HFFc6 (cell line): ENCODE data around the gene HDAC3. TPM values are rescaled to one million over a fixed set of nuclear protein-coding genes. Genes with fewer than 3 reads are reported as not detected.
A peak's percentile ranks its signal among the peaks of the same experiment; 100 is the strongest.

Experiments
- DNase-seq: peaks from one replicate; pipeline ENCODE4 v3.0.0-alpha.2; 2018
- H3K27ac Mint-ChIP-seq: 2 replicates; pipeline ENCODE4 v1.8.0; 2020; ENCODE audit warnings: mild to moderate bottlenecking, mixed read lengths
- H3K27me3 Mint-ChIP-seq: 2 replicates; pipeline ENCODE4 v1.8.0; 2021; ENCODE audit warnings: mild to moderate bottlenecking, moderate library complexity, mixed read lengths; ENCODE audit not compliant: insufficient read depth
- H3K36me3 Mint-ChIP-seq: 2 replicates; pipeline ENCODE4 v1.8.0; 2021; ENCODE audit warnings: low read depth, mixed read lengths
- H3K4me1 Mint-ChIP-seq: 2 replicates; pipeline ENCODE4 v1.8.0; 2020; ENCODE audit warnings: low read depth, mixed read lengths
- H3K4me3 Mint-ChIP-seq: 2 replicates; pipeline ENCODE4 v1.8.0; 2020; ENCODE audit warnings: mild to moderate bottlenecking, moderate library complexity, mixed read lengths
- H3K9me3 Mint-ChIP-seq: 2 replicates; pipeline ENCODE4 v1.8.0; 2020; ENCODE audit warnings: mild to moderate bottlenecking, mixed read lengths
- CTCF ChIP-seq: fragments of 200-600 bp; sonication (generic); IDR thresholded peaks from 2 replicates; pipeline ENCODE4 v1.5.0; 2021; ENCODE audit warnings: antibody characterized with exemption, mild to moderate bottlenecking
- total RNA-seq, 6 experiments: library from RNA; stranded (reverse); fragmentation: NEBNext Ultra II Directional; extraction: Animal tissue kit (Norgen Biotek cat#: 25700); gene quantifications; 2 replicates in 1 of 6; 3 replicates in 5 of 6; pipeline ENCODE4 v1.2.3, GENCODE V29; 2021

Gene HDAC3
- total RNA-seq, 6 experiments from 2014 or later = 52.1 to 63.7 (median 55.1) TPM

- Mint-ChIP-seq H3K27me3 (no peaks in the 10 kb centered on the region; the same call in 1 of the 2 replicates), H3K9me3 (no peaks in the 10 kb centered on the region), H3K4me3 (no peak overlapping the region), H3K4me1 (peaks cover 25% of the 10 kb centered on the region), H3K36me3 (peaks cover 28% of the 10 kb centered on the region), H3K27ac (no peak overlapping the region)
- no peak for DNase-seq
- no peak for TF ChIP-seq CTCF
These were observed 9.4 kb upstream of the HDAC3 start for GRCh38 chr5:141646026-141646425.

GRCh38 chr5:141641634-141642267 lies 5.1 kb upstream of the HDAC3 start:
- Mint-ChIP-seq H3K9me3 (no peaks in the 10 kb centered on the region), H3K27ac (peak overlapping the region; percentile 17; the same call in 1 of the 2 replicates), H3K36me3 (peaks cover 24% of the 10 kb centered on the region), H3K27me3 (no peaks in the 10 kb centered on the region), H3K4me3 (no peak overlapping the region), H3K4me1 (peaks cover 26% of the 10 kb centered on the region)
- DNase-seq = peak; percentile 79
- TF ChIP-seq CTCF = peak; percentile 76

- H3K36me3 Mint-ChIP-seq = peaks cover 21% of the 10 kb centered on the region
- no peak overlapping the region for H3K4me3 Mint-ChIP-seq
- peaks cover 32% of the 10 kb centered on the region for H3K4me1 Mint-ChIP-seq
- no peak for TF ChIP-seq CTCF
- no peaks in the 10 kb centered on the region for H3K27me3 Mint-ChIP-seq
- no peak overlapping the region for H3K27ac Mint-ChIP-seq
- DNase-seq = no peak
- H3K9me3 Mint-ChIP-seq = no peaks in the 10 kb centered on the region
These were observed 4.0 kb upstream of the HDAC3 start for GRCh38 chr5:141640698-141641097.

- no peak for DNase-seq
- H3K36me3 Mint-ChIP-seq = peaks cover 22% of the 10 kb centered on the region
- peaks cover 38% of the 10 kb centered on the region for H3K4me1 Mint-ChIP-seq
- H3K9me3 Mint-ChIP-seq = no peaks in the 10 kb centered on the region
- H3K27ac Mint-ChIP-seq = no peak overlapping the region
- no peak for TF ChIP-seq CTCF
- H3K27me3 Mint-ChIP-seq = no peaks in the 10 kb centered on the region
- no peak overlapping the region for H3K4me3 Mint-ChIP-seq
These were observed 3.4 kb upstream of the HDAC3 start for GRCh38 chr5:141640051-141640415.

GRCh38 chr5:141639357-141640050 lies 2.9 kb upstream of the HDAC3 start:
- peaks cover 43% of the 10 kb centered on the region for H3K4me1 Mint-ChIP-seq
- no peaks in the 10 kb centered on the region for H3K9me3 Mint-ChIP-seq
- H3K27me3 Mint-ChIP-seq = no peaks in the 10 kb centered on the region
- DNase-seq = no peak
- no peak overlapping the region for H3K4me3 Mint-ChIP-seq
- H3K27ac Mint-ChIP-seq = no peak overlapping the region
- H3K36me3 Mint-ChIP-seq = peaks cover 21% of the 10 kb centered on the region
- no peak for TF ChIP-seq CTCF
